ENCODE measurements around the gene MMP14. TPM values are rescaled to one million over a fixed set of nuclear protein-coding genes. Genes with fewer than 3 reads are reported as not detected.
A peak's percentile ranks its signal among the peaks of the same experiment; 100 is the strongest.

Gene MMP14
- total and polyA plus RNA-seq, 2 experiments from 2014 or later: 1.8 to 48.1 TPM

- Histone ChIP-seq H3K27ac (no peak overlapping the region), H3K27me3 (no peaks in the 10 kb centered on the region), H3K4me3 (no peak overlapping the region), H3K36me3 (peaks cover 12% of the 10 kb centered on the region), H3K4me1 (ENCODE audit: low read depth) (peaks cover 5% of the 10 kb centered on the region), H3K9me3 (ENCODE audit: low read depth) (no peaks in the 10 kb centered on the region)
- TF ChIP-seq CTCF (IDR thresholded peaks at IDR 0.05; ENCODE audit: low read depth, low read length): no peak
- no peak for DNase-seq (ENCODE audit: low read depth in 1 of 2, low spot score in 1 of 2)
Measured at GRCh38 chr14:22835505-22835904, 880 bp upstream of the MMP14 start.

GRCh38 chr14:22837114-22837749 lies 847 bp downstream of the MMP14 start:
- Histone ChIP-seq H3K27me3 (no peaks in the 10 kb centered on the region), H3K36me3 (peaks cover 12% of the 10 kb centered on the region), H3K4me3 (peak overlapping the region; percentile 60), H3K9me3 (ENCODE audit: low read depth) (no peaks in the 10 kb centered on the region), H3K27ac (no peak overlapping the region), H3K4me1 (ENCODE audit: low read depth) (peaks cover 11% of the 10 kb centered on the region)
- peak; percentile 64 to 70 for DNase-seq (ENCODE audit: low read depth in 1 of 2, low spot score in 1 of 2)
- peak; percentile 5 for TF ChIP-seq CTCF (IDR thresholded peaks at IDR 0.05; ENCODE audit: low read depth, low read length)

- H3K36me3 ChIP-seq: peaks cover 12% of the 10 kb centered on the region
- TF ChIP-seq CTCF (IDR thresholded peaks at IDR 0.05; ENCODE audit: low read depth, low read length): no peak
- peak in 1 of 2 donors; percentile 78 for DNase-seq (ENCODE audit: low read depth in 1 of 2, low spot score in 1 of 2)
- peak overlapping the region; percentile 60 for H3K4me3 ChIP-seq
- peaks cover 11% of the 10 kb centered on the region for H3K4me1 ChIP-seq (ENCODE audit: low read depth)
- no peaks in the 10 kb centered on the region for H3K27me3 ChIP-seq
- H3K9me3 ChIP-seq (ENCODE audit: low read depth): no peaks in the 10 kb centered on the region
- no peak overlapping the region for H3K27ac ChIP-seq
Measured at GRCh38 chr14:22837750-22838538, 1.6 kb downstream of the MMP14 start.

- H3K9me3 ChIP-seq (ENCODE audit: low read depth): no peaks in the 10 kb centered on the region
- DNase-seq (ENCODE audit: low read depth in 1 of 2, low spot score in 1 of 2): peak in 1 of 2 donors; percentile 90
- H3K4me3 ChIP-seq: no peak overlapping the region
- H3K27ac ChIP-seq: no peak overlapping the region
- TF ChIP-seq CTCF (IDR thresholded peaks at IDR 0.05; ENCODE audit: low read depth, low read length): no peak
- H3K27me3 ChIP-seq: no peaks in the 10 kb centered on the region
- H3K36me3 ChIP-seq: peaks cover 8% of the 10 kb centered on the region
- peaks cover 11% of the 10 kb centered on the region for H3K4me1 ChIP-seq (ENCODE audit: low read depth)
Measured at GRCh38 chr14:22838631-22839041, 2.3 kb downstream of the MMP14 start.

GRCh38 chr14:22839159-22839779 lies 2.9 kb downstream of the MMP14 start:
- H3K27me3 ChIP-seq: no peaks in the 10 kb centered on the region
- peaks cover 11% of the 10 kb centered on the region for H3K4me1 ChIP-seq (ENCODE audit: low read depth)
- no peak overlapping the region for H3K27ac ChIP-seq
- no peak overlapping the region for H3K4me3 ChIP-seq
- peaks cover 2% of the 10 kb centered on the region for H3K36me3 ChIP-seq
- DNase-seq (ENCODE audit: low read depth in 1 of 2, low spot score in 1 of 2): peak in 1 of 2 donors; percentile 56
- TF ChIP-seq CTCF (IDR thresholded peaks at IDR 0.05; ENCODE audit: low read depth, low read length): no peak
- no peaks in the 10 kb centered on the region for H3K9me3 ChIP-seq (ENCODE audit: low read depth)
